ENCODE results near the gene MBOAT7. TPM values are rescaled to one million over a fixed set of nuclear protein-coding genes. Genes with fewer than 3 reads are reported as not detected.

The MBOAT7 gene
- polyA plus RNA-seq, 4 donors: 65.8 to 86.6 (median 70.3) TPM

Other genes starting within 250 kb of the MBOAT7 start
- under 1 TPM; 0.17 to 0.29 (median 0.26) TPM for gene CACNG8, start 226.6 kb downstream of the MBOAT7 start, polyA plus RNA-seq (ENCODE audit: insufficient read length in 4 of 4)
- gene CACNG6, start 197.9 kb downstream of the MBOAT7 start, polyA plus RNA-seq (ENCODE audit: insufficient read length in 4 of 4): 1 to 10 TPM in 1 of 4 donors, under 1 TPM in 3; 0.77 to 1.5 (median 0.84) TPM
- under 1 TPM in 2 of 4 donors, not detected in 2; 0.17 to 0.18 TPM for gene VSTM1, start 125.7 kb downstream of the MBOAT7 start, polyA plus RNA-seq (ENCODE audit: insufficient read length in 4 of 4)
- gene TARM1, start 108.2 kb downstream of the MBOAT7 start, polyA plus RNA-seq (ENCODE audit: insufficient read length in 4 of 4): not detected
- gene OSCAR, start 88.8 kb downstream of the MBOAT7 start, polyA plus RNA-seq (ENCODE audit: insufficient read length in 4 of 4): under 1 TPM; 0.15 to 0.33 (median 0.21) TPM
- gene NDUFA3, start 86.7 kb downstream of the MBOAT7 start, polyA plus RNA-seq (ENCODE audit: insufficient read length in 4 of 4): 100 to 1,000 TPM; 103 to 139 (median 114) TPM
- gene TFPT, start 73.9 kb downstream of the MBOAT7 start, polyA plus RNA-seq (ENCODE audit: insufficient read length in 4 of 4): 10 to 100 TPM; 14.3 to 22.6 (median 14.4) TPM
- 10 to 100 TPM; 64.7 to 81.6 (median 67.2) TPM for gene PRPF31, start 73.8 kb downstream of the MBOAT7 start, polyA plus RNA-seq (ENCODE audit: insufficient read length in 4 of 4)
- gene CNOT3, start 51.8 kb downstream of the MBOAT7 start, polyA plus RNA-seq (ENCODE audit: insufficient read length in 4 of 4): 10 to 100 TPM; 61.5 to 76.2 (median 64.8) TPM
- gene LENG1, start 29.9 kb downstream of the MBOAT7 start, polyA plus RNA-seq (ENCODE audit: insufficient read length in 4 of 4): 1 to 10 TPM; 7.9 to 9.6 (median 8.4) TPM
- 10 to 100 TPM; 26.9 to 35.6 (median 33.7) TPM for gene TMC4, start 16.4 kb downstream of the MBOAT7 start, polyA plus RNA-seq (ENCODE audit: insufficient read length in 4 of 4)
- gene TSEN34, start 1.7 kb upstream of the MBOAT7 start, polyA plus RNA-seq (ENCODE audit: insufficient read length in 4 of 4): 10 to 100 TPM; 52.4 to 68.5 (median 54.5) TPM
- 1,000 to 10,000 TPM; 1,225 to 2,135 (median 1,430) TPM for gene RPS9, start 11.3 kb upstream of the MBOAT7 start, polyA plus RNA-seq (ENCODE audit: insufficient read length in 4 of 4)
- 1 to 10 TPM in 2 of 4 donors, under 1 TPM in 2; 0.83 to 1.7 (median 1.1) TPM for gene LILRB3, start 33.4 kb upstream of the MBOAT7 start, polyA plus RNA-seq (ENCODE audit: insufficient read length in 4 of 4)
- gene LILRA6, start 53.2 kb upstream of the MBOAT7 start, polyA plus RNA-seq (ENCODE audit: insufficient read length in 4 of 4): under 1 TPM; 0.25 to 0.83 (median 0.65) TPM
- gene LILRB5, start 67.7 kb upstream of the MBOAT7 start, polyA plus RNA-seq (ENCODE audit: insufficient read length in 4 of 4): 1 to 10 TPM; 1.9 to 2.6 (median 2.1) TPM
- gene LILRB2, start 91.5 kb upstream of the MBOAT7 start, polyA plus RNA-seq (ENCODE audit: insufficient read length in 4 of 4): 1 to 10 TPM in 2 of 4 donors, under 1 TPM in 2; 0.87 to 1.5 (median 1.0) TPM
- gene LILRA5, start 123.6 kb upstream of the MBOAT7 start, polyA plus RNA-seq (ENCODE audit: insufficient read length in 4 of 4): 1 to 10 TPM in 1 of 4 donors, under 1 TPM in 3; 0.17 to 1.2 (median 0.34) TPM
- under 1 TPM in 3 of 4 donors, not detected in 1; 0.04 to 0.20 (median 0.12) TPM for gene LILRA4, start 149.6 kb upstream of the MBOAT7 start, polyA plus RNA-seq (ENCODE audit: insufficient read length in 4 of 4)
- 1 to 10 TPM; 3.3 to 5.6 (median 4.7) TPM for gene LAIR1, start 175.4 kb upstream of the MBOAT7 start, polyA plus RNA-seq (ENCODE audit: insufficient read length in 4 of 4)
- 10 to 100 TPM in 1 of 4 donors, 1 to 10 TPM in 3; 6.7 to 14.1 (median 8.1) TPM for gene TTYH1, start 225.9 kb upstream of the MBOAT7 start, polyA plus RNA-seq (ENCODE audit: insufficient read length in 4 of 4)

Data from right renal pelvis (tissue), 4 donors.